Memory B cell (primary cell): ENCODE measurements around the gene RPS19.
A peak's percentile ranks its signal among the peaks of the same experiment; 100 is the strongest.

ENCODE experiments used
- ATAC-seq: fragments of 150-1000 bp; cut with Tn5 transposase; 2 replicates; pipeline ENCODE4 v1.10.0; 2021; ENCODE audit warnings: low read depth, mild to moderate bottlenecking, moderate library complexity
- DNase-seq, 2 donors: peaks; one replicate each; pipeline ENCODE4 v3.0.0; 2022; ENCODE audit warnings: low spot score in 2 of 2
- H3K27ac Mint-ChIP-seq: one replicate; pipeline ENCODE4 v1.8.0; 2022; ENCODE audit warnings: mild to moderate bottlenecking, moderate library complexity, mixed read lengths
- H3K27me3 Mint-ChIP-seq: one replicate; pipeline ENCODE4 v1.8.0; 2022; ENCODE audit warnings: mixed read lengths
- H3K36me3 Mint-ChIP-seq: one replicate; pipeline ENCODE4 v1.8.0; 2022; ENCODE audit warnings: mild to moderate bottlenecking, mixed read lengths
- H3K4me1 Mint-ChIP-seq: one replicate; pipeline ENCODE4 v1.8.0; 2022; ENCODE audit warnings: mixed read lengths
- H3K4me3 Mint-ChIP-seq: one replicate; pipeline ENCODE4 v1.8.0; 2022; ENCODE audit warnings: mild to moderate bottlenecking, moderate library complexity, mixed read lengths
- H3K9me3 Mint-ChIP-seq: one replicate; pipeline ENCODE4 v1.8.0; 2022; ENCODE audit warnings: mixed read lengths

RPS19 gene

GRCh38 chr19:41893899-41894298 lies 33.8 kb downstream of the RPS19 start:
- H3K4me3 Mint-ChIP-seq, result no peak overlapping the region
- no peak for DNase-seq
- peaks cover 24% of the 10 kb centered on the region for H3K4me1 Mint-ChIP-seq
- no peaks in the 10 kb centered on the region for H3K27me3 Mint-ChIP-seq
- ATAC-seq, result no peak
- peaks cover 35% of the 10 kb centered on the region for H3K36me3 Mint-ChIP-seq
- peak overlapping the region; percentile 67 for H3K27ac Mint-ChIP-seq
- H3K9me3 Mint-ChIP-seq, result no peaks in the 10 kb centered on the region

GRCh38 chr19:41894350-41894749 lies 34.3 kb downstream of the RPS19 start:
- DNase-seq (no peak), ATAC-seq (no peak)
- Mint-ChIP-seq H3K4me1 (peaks cover 25% of the 10 kb centered on the region), H3K27ac (peak overlapping the region; percentile 67), H3K27me3 (no peaks in the 10 kb centered on the region), H3K9me3 (no peaks in the 10 kb centered on the region), H3K36me3 (peaks cover 36% of the 10 kb centered on the region), H3K4me3 (no peak overlapping the region)

GRCh38 chr19:41895745-41896580 lies 35.9 kb downstream of the RPS19 start:
- ATAC-seq, result peak; percentile 32
- no peak overlapping the region for H3K4me3 Mint-ChIP-seq
- no peaks in the 10 kb centered on the region for H3K27me3 Mint-ChIP-seq
- peak overlapping the region; percentile 67 for H3K27ac Mint-ChIP-seq
- H3K4me1 Mint-ChIP-seq, result peaks cover 23% of the 10 kb centered on the region
- H3K36me3 Mint-ChIP-seq, result peaks cover 35% of the 10 kb centered on the region
- H3K9me3 Mint-ChIP-seq, result no peaks in the 10 kb centered on the region
- DNase-seq, result no peak

- no peaks in the 10 kb centered on the region for H3K27me3 Mint-ChIP-seq
- DNase-seq, result no peak
- H3K27ac Mint-ChIP-seq, result peak overlapping the region; percentile 50
- no peak overlapping the region for H3K4me3 Mint-ChIP-seq
- no peak for ATAC-seq
- H3K36me3 Mint-ChIP-seq, result peaks cover 33% of the 10 kb centered on the region
- H3K9me3 Mint-ChIP-seq, result no peaks in the 10 kb centered on the region
- H3K4me1 Mint-ChIP-seq, result peaks cover 22% of the 10 kb centered on the region
Observed at GRCh38 chr19:41896581-41896942, 36.5 kb downstream of the RPS19 start.

GRCh38 chr19:41897181-41897580 lies 37.1 kb downstream of the RPS19 start:
- DNase-seq (no peak), ATAC-seq (no peak)
- Mint-ChIP-seq H3K4me1 (peaks cover 20% of the 10 kb centered on the region), H3K27ac (peak overlapping the region; percentile 75), H3K9me3 (no peaks in the 10 kb centered on the region), H3K36me3 (peaks cover 33% of the 10 kb centered on the region), H3K4me3 (no peak overlapping the region), H3K27me3 (no peaks in the 10 kb centered on the region)

- Mint-ChIP-seq H3K27ac (peak overlapping the region; percentile 75), H3K36me3 (peaks cover 35% of the 10 kb centered on the region), H3K27me3 (no peaks in the 10 kb centered on the region), H3K4me3 (no peak overlapping the region), H3K9me3 (no peaks in the 10 kb centered on the region), H3K4me1 (peaks cover 20% of the 10 kb centered on the region)
- DNase-seq, result no peak
- ATAC-seq, result no peak
Observed at GRCh38 chr19:41897820-41898219, 37.8 kb downstream of the RPS19 start.

- Mint-ChIP-seq H3K27ac (no peak overlapping the region), H3K4me1 (peaks cover 17% of the 10 kb centered on the region)
- DNase-seq, result no peak
Observed at GRCh38 chr19:41898235-41898634, 38.2 kb downstream of the RPS19 start.

GRCh38 chr19:41901707-41902360 lies 41.8 kb downstream of the RPS19 start:
- DNase-seq (no peak), ATAC-seq (no peak)
- H3K9me3 Mint-ChIP-seq, result no peaks in the 10 kb centered on the region
- H3K36me3 Mint-ChIP-seq, result peaks cover 44% of the 10 kb centered on the region
- H3K4me3 Mint-ChIP-seq, result no peak overlapping the region
- H3K4me1 Mint-ChIP-seq, result peaks cover 18% of the 10 kb centered on the region
- no peaks in the 10 kb centered on the region for H3K27me3 Mint-ChIP-seq
- H3K27ac Mint-ChIP-seq, result no peak overlapping the region

More at GRCh38 chr19:41898235-41898634, 38.2 kb downstream of the RPS19 start:
- Mint-ChIP-seq H3K36me3 (peaks cover 33% of the 10 kb centered on the region), H3K4me3 (no peak overlapping the region), H3K27me3 (no peaks in the 10 kb centered on the region), H3K9me3 (no peaks in the 10 kb centered on the region)
- no peak for ATAC-seq

- Mint-ChIP-seq H3K9me3 (no peaks in the 10 kb centered on the region), H3K4me3 (no peak overlapping the region), H3K36me3 (peaks cover 42% of the 10 kb centered on the region), H3K4me1 (peaks cover 21% of the 10 kb centered on the region), H3K27me3 (no peaks in the 10 kb centered on the region), H3K27ac (no peak overlapping the region)
- no peak for DNase-seq
- no peak for ATAC-seq
Observed at GRCh38 chr19:41902594-41902993, 42.5 kb downstream of the RPS19 start.

GRCh38 chr19:41903193-41903953 lies 43.3 kb downstream of the RPS19 start:
- Mint-ChIP-seq H3K27me3 (no peaks in the 10 kb centered on the region), H3K36me3 (peaks cover 40% of the 10 kb centered on the region), H3K4me3 (no peak overlapping the region), H3K27ac (no peak overlapping the region), H3K4me1 (peaks cover 18% of the 10 kb centered on the region), H3K9me3 (no peaks in the 10 kb centered on the region)
- no peak for DNase-seq
- ATAC-seq, result no peak

GRCh38 chr19:41904118-41904870 lies 44.2 kb downstream of the RPS19 start:
- ATAC-seq, result no peak
- no peak for DNase-seq
- Mint-ChIP-seq H3K27ac (no peak overlapping the region), H3K27me3 (no peaks in the 10 kb centered on the region), H3K4me1 (peaks cover 20% of the 10 kb centered on the region), H3K9me3 (no peaks in the 10 kb centered on the region), H3K4me3 (no peak overlapping the region), H3K36me3 (peaks cover 35% of the 10 kb centered on the region)

GRCh38 chr19:41905273-41906002 lies 45.4 kb downstream of the RPS19 start:
- ATAC-seq (no peak), DNase-seq (no peak)
- Mint-ChIP-seq H3K4me3 (no peak overlapping the region), H3K4me1 (peaks cover 24% of the 10 kb centered on the region), H3K9me3 (no peaks in the 10 kb centered on the region), H3K27me3 (no peaks in the 10 kb centered on the region), H3K27ac (peak overlapping the region; percentile 24), H3K36me3 (peaks cover 35% of the 10 kb centered on the region)

GRCh38 chr19:41906271-41906670 lies 46.2 kb downstream of the RPS19 start:
- Mint-ChIP-seq H3K4me1 (peaks cover 32% of the 10 kb centered on the region), H3K4me3 (no peak overlapping the region), H3K9me3 (no peaks in the 10 kb centered on the region), H3K27ac (peak overlapping the region; percentile 24), H3K27me3 (no peaks in the 10 kb centered on the region), H3K36me3 (peaks cover 34% of the 10 kb centered on the region)
- DNase-seq (no peak), ATAC-seq (no peak)
